GM12878 (cell line): ENCODE results near the gene SPAG16.
"Not testable (repeated sequence)": the region's sequence is repeated elsewhere in the genome, so short reads cannot be mapped to it uniquely, and the experiment has no call there.

Source experiments
- CTCF ChIP-seq, 3 experiments: IDR thresholded peaks in 2 of 3; conservative IDR thresholded peaks in 1 of 3; 2 replicates each; pipeline ENCODE4 v1.5.1; 2011; ENCODE audit warnings: low read depth in 3 of 3, low read length in 3 of 3, mild to moderate bottlenecking in 3 of 3, control low read depth in 2 of 3, moderate library complexity in 2 of 3, inconsistent platforms in 1 of 3, mixed read lengths in 1 of 3; ENCODE audit not compliant: control insufficient read depth in 2 of 3, insufficient read depth in 1 of 3; ENCODE audit errors: extremely low read depth in 1 of 3
- EZH2 ChIP-seq: IDR thresholded peaks from 2 replicates; pipeline ENCODE4 v1.6.1; 2012; ENCODE audit warnings: low read depth, mild to moderate bottlenecking, control low read depth, inconsistent platforms, low read length, borderline replicate concordance; ENCODE audit not compliant: control insufficient read depth
- HDAC2 ChIP-seq: fragments of 200-600 bp; sonication (generic); IDR thresholded peaks from 2 replicates; pipeline ENCODE4 v1.6.1; 2017
- MAX ChIP-seq: IDR thresholded peaks from 2 replicates; pipeline ENCODE4 v1.6.1; 2012; ENCODE audit warnings: low read depth, low read length, improper control_type of control experiment
- MTA3 ChIP-seq: IDR thresholded peaks from 2 replicates; pipeline ENCODE4 v1.6.1; 2012; ENCODE audit warnings: low read length, inconsistent platforms, borderline replicate concordance
- PKNOX1 ChIP-seq: fragments of 450-650 bp; IDR thresholded peaks from 2 replicates; pipeline ENCODE4 v1.6.1; 2016; ENCODE audit warnings: mild to moderate bottlenecking
- POLR2A ChIP-seq: IDR thresholded peaks from 2 replicates; pipeline ENCODE4 v1.6.1; 2011; ENCODE audit warnings: low read depth, mild to moderate bottlenecking, low read length
- PRDM15 ChIP-seq: fragments of 450-650 bp; formaldehyde crosslinking; IDR thresholded peaks from 2 replicates; pipeline ENCODE4 v1.4.0; 2020; ENCODE audit warnings: mild to moderate bottlenecking, moderate library complexity
- SP1 ChIP-seq: IDR thresholded peaks from one replicate; pipeline ENCODE4 v1.6.1; 2011; ENCODE audit warnings: low read depth, low read length
- ZBED1 ChIP-seq: IDR thresholded peaks from 2 replicates; pipeline ENCODE4 v1.6.1; 2016; ENCODE audit warnings: borderline replicate concordance
- ZBTB11 ChIP-seq: fragments of 450-650 bp; formaldehyde crosslinking; IDR thresholded peaks from 2 replicates; pipeline ENCODE4 v1.5.0; 2022; ENCODE audit warnings: mild to moderate bottlenecking, missing genetic modification characterization
- ZBTB40 ChIP-seq: fragments of 450-650 bp; IDR thresholded peaks from 2 replicates; pipeline ENCODE4 v1.6.1; 2016; ENCODE audit warnings: mild to moderate bottlenecking, moderate library complexity, borderline replicate concordance

GRCh38 chr2:213701365-213701764 is 417.1 kb downstream of the SPAG16 start:
- TF ChIP-seq CTCF (IDR thresholded peaks at IDR 0.05 in 2 of 3, conservative IDR thresholded peaks at IDR 0.05 in 1 of 3; ENCODE audit: control insufficient read depth in 2 of 3, extremely low read depth in 1 of 3, insufficient read depth in 1 of 3, low read depth in 3 of 3, low read length in 3 of 3); MAX; POLR2A; ZBTB11 (CRISPR knock-in tag); ZBTB40; SP1; EZH2; HDAC2; ZBED1; PRDM15 (CRISPR knock-in tag); PKNOX1; MTA3: not testable (repeated sequence)
